GM19240 (cell line): ENCODE measurements around the gene SLC16A5.
"Not testable (repeated sequence)": the region's sequence is repeated elsewhere in the genome, so short reads cannot be mapped to it uniquely, and the experiment has no call there.

ENCODE experiments used
- DNase-seq: peaks from one replicate; pipeline ENCODE4 v3.0.0; 2011; ENCODE audit warnings: low spot score; ENCODE audit not compliant: insufficient read length

SLC16A5 gene

GRCh38 chr17:75064460-75064859 lies 23.3 kb upstream of the SLC16A5 start:
- DNase-seq = no peak

GRCh38 chr17:75064867-75065561 lies 22.7 kb upstream of the SLC16A5 start:
- no peak for DNase-seq

DNA sequence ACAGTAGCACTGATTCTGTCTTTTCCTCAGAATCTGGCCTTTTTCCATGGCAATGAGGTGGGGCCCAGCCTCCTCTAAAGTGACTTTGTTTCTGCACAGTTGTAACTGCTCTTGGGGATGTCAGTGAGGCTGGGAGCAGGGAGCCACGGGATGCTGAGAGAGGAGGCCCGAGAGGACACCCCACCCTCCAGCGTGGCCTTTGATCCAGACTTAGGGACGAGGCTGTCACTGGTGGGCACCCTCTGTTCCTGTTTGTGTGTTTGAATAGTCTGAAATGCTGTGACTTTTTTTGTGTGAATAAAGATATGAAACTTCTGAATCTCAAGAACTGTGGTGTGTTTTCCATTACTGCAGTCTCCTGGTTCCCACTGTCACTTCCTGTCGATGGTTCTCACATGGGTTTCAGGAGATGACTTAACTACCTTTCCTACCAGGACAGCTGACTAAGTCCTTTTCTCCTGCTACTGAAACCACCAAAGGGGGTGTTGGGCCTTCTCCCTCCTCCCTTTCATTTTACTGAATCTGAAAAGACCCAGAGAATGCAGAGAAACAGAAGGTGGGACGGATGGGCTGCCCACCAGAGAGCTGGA lies 22.1 kb upstream of the SLC16A5 start:
- no peak for DNase-seq

- DNase-seq = no peak
Measured at GRCh38 chr17:75067856-75068255, 19.9 kb upstream of the SLC16A5 start.

- no peak for DNase-seq
Measured at GRCh38 chr17:75068750-75069149, 19.0 kb upstream of the SLC16A5 start.

- DNase-seq = no peak
Measured at GRCh38 chr17:75069783-75070182, 18.0 kb upstream of the SLC16A5 start.

DNA sequence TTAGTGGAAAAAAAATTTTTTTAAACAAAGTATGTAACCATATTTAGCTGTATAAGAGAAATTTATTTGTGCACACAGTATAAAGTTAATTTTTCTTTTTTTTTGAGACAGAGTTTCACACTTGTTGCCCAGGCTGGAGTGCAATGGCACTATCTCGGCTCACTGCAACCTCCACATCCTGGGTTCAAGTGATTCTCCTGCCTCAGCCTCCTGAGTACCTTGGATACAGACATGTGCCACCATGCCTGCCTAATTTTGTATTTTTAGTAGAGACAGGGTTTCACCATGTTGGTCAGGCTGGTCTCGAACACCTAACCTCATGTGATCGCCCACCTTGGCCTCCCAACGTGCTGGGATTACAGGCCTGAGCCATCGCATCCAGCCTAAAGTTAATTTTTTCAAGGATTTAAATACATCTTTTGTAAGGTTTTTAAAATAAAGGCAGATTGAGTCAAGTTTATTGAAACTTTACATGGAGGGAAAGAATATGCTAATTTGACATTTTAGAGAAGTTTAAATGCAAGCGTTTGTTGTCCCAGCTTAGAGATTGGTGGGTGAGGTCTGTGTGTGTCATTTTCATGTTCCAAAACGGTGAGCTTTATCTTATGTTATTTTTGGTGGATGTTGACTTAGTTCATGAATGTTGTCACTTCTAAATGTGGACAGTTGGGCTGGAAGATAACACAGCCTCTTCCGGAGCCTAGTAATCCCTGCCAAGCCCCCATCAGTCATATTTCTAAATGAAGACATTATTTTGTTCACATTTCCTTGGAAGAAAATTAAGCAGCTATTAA lies 16.1 kb upstream of the SLC16A5 start:
- not testable (repeated sequence) for DNase-seq

DNA sequence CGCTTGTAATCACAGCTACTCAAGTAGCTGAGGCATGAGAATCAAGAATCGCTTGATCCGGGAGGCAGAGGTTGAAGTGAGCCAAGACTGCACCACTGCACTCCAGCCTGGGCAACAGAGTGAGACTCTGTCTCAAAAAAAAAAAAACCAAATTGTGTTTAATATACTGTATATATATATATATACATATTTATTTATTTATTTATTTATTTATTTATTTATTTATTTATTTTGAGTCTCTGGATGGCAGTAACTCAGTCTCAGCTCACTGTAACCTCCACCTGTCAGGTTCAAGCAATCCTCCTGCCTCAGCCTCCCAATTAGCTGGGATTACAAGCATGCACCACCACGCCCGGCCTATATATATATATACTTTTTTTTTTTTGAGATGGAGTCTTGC lies 14.8 kb upstream of the SLC16A5 start:
- not testable (repeated sequence) for DNase-seq

DNA sequence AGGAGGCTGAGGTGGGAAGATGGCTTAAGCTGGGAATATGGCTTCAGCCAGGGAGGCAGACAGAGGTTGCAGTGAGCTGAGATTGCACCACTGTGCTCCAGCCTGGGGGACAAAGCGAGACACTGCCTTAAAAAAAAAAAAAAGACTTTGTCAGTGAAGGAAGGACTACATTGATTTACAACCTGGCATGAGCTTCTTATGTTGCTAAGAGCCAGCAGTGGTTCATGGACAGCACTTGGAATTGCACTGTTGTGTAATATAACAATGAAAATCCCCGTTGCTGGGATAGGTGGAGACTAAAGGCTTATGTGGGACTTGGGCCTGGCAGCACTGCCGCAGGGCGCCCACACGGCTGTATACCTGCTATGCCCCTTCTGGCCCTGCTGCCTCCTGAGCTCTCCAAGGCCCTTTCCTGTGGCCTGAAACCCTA lies 14.1 kb upstream of the SLC16A5 start:
- no peak for DNase-seq

- DNase-seq = no peak
Measured at GRCh38 chr17:75074532-75074931, 13.2 kb upstream of the SLC16A5 start.

GRCh38 chr17:75075597-75076336 lies 12.0 kb upstream of the SLC16A5 start:
- DNase-seq = no peak

GRCh38 chr17:75077072-75077495 lies 10.7 kb upstream of the SLC16A5 start:
- no peak for DNase-seq

DNA sequence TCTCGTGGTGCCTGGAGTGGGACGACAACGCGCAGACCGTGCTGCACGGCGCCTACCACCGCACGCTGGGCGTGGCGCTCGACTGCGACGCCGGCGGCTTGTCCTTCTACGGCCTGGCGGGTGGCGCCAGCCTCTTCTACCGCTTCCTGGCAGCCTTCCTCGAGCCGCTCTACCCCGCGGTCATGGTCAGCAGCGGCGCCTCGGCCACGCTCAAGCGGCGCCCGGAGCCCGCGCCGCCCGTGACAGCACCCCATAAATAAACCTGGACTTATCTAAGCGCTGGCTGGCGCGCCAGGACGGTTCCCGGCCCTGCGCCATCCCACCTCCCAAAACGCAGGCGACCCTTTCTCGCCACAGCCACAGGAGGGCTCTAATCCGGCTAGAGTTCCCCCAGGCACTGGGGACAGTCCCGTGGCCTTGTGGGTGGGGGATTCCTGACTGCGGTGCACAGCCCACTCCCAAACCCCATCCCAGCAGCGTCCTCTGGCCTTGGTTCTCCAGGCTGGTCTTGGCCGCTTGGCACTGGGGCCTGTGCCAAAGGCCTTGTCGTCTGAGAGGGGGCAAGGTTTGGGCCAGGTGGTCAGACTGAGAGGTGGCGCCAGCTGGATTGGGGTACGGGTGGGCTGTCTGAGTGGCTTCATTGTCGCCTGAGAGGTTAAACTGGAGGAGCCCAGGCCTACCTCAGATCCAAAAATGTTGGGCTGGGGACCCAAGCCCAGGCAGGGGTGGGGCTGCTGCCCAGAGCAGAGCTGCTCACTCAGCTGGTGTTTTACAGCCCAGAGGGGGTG lies 10.1 kb upstream of the SLC16A5 start:
- no peak for DNase-seq

- no peak for DNase-seq
Measured at GRCh38 chr17:75078284-75079022, 9.3 kb upstream of the SLC16A5 start.

GRCh38 chr17:75079023-75079373 lies 8.8 kb upstream of the SLC16A5 start:
- no peak for DNase-seq

DNA sequence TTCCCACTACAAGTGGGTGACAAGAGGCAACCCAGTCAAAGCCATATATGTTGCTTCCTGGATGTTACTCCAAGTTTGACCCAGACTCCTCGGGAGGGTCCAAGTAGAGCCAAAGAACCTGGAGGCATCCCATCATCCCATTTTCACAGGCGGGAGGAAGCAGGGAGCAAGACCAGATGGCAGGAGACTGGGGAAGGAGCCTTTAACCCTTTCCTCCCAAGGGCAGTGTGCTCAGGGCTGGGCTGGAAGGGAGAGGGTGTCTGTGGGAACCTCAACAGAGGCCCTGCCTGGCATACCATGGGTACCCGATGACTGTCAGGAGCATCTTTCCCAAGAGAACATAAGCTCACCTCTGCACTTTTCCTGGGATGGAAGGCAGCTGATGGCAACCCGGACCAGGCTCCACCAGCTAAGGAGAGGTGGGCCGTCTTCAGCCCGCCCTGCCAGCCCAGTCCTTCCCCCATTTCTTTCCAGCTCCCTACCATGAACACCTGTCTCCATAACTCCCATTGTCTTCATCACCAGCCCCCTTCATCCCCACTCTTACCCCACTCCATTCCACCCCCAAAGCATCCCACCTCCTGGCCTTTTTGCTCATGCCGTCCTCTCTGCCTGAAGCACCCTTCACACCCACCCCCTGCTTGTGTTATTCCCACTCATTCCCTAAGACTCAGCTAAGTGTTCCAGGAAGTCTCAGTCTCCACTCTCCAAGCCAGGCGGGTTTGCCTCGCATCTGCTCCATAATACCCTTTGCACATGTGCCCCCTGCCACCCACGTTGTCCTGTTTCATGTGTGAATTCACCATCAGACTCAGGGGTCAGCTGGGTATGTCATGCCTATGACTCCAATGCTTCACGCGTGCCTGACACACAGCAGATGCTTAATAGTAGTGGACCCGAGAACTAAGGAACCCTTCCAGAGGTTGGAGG lies 5.9 kb upstream of the SLC16A5 start:
- DNase-seq = no peak

DNA sequence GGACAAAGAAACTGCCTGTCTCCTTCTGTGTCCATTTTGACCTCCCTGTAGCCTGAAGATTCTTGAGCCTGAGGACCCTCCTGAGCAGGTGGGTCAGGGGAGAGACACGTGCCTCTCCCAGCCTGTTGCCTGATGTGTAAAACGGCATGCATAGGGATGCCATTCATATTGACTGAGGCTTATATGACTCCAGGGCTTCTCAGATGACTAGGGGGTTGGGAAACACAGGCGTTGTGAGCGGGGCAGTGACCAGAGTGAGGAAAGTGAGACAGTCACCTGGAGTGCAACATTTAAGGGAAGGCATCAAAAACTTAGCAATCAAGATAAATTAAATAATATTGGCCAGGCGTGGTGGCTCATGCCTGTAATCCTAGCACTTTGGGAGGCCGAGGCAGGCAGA lies 5.1 kb upstream of the SLC16A5 start:
- DNase-seq = no peak

GRCh38 chr17:75084039-75084660 lies 3.6 kb upstream of the SLC16A5 start:
- no peak for DNase-seq
